Caco-2 (cell line): ENCODE data around the gene DAB1. TPM values are rescaled to one million over a fixed set of nuclear protein-coding genes. Genes with fewer than 3 reads are reported as not detected.

Experiments used
- BruUV-seq: library from RNA; stranded (reverse); fragments of 400-500 nt; replicated peaks from 2 replicates; lab custom pipeline; 2021; lab: Mats Ljungman, UMichigan
- CTCF ChIA-PET: fragments of 300-600 bp; sonication (Branson Sonifier 250); formaldehyde crosslinking; loops from one replicate; lab custom pipeline; 2022; ENCODE audit warnings: antibody characterized with exemption; lab: Charles Lee
- POLR2A ChIA-PET: fragments of 300-600 bp; sonication (Branson Sonifier 250); formaldehyde crosslinking; loops from one replicate; lab custom pipeline; 2022; ENCODE audit warnings: antibody characterized with exemption; lab: Charles Lee
- DNase-seq, 2 experiments: peaks; one replicate each; pipeline versions ENCODE4 v3.0.0 to v3.0.0-alpha.2; 2020 to 2022
- H3K27me3 ChIP-seq: replicated peaks from 2 replicates; pipeline ENCODE4 v1.6.0; 2011; ENCODE audit warnings: low read length; ENCODE audit not compliant: control insufficient read depth, insufficient read depth
- H3K36me3 ChIP-seq: 2 replicates; pipeline ENCODE4 v1.5.1; 2011; ENCODE audit warnings: low read length; ENCODE audit not compliant: control insufficient read depth, insufficient read depth
- H3K4me1 ChIP-seq: fragments of 250-450 bp; sonication (Bioruptor Pico); 2 replicates; pipeline ENCODE4 v1.5.1; 2020; ENCODE audit warnings: mild to moderate bottlenecking
- H3K4me3 ChIP-seq: 2 replicates; pipeline ENCODE4 v1.5.1; 2011; ENCODE audit warnings: low read depth, mild to moderate bottlenecking, control low read depth, low read length
- H3K9me3 ChIP-seq: fragments of 250-450 bp; sonication (Bioruptor Pico); 2 replicates; pipeline ENCODE4 v1.5.1; 2020; ENCODE audit warnings: mild to moderate bottlenecking, moderate library complexity
- H3K27ac Mint-ChIP-seq: one replicate; pipeline ENCODE4 v1.8.0; 2022; ENCODE audit warnings: mixed read lengths; ENCODE audit not compliant: unreplicated experiment
- H3K27me3 Mint-ChIP-seq: one replicate; pipeline ENCODE4 v1.8.0; 2022; ENCODE audit warnings: mixed read lengths; ENCODE audit not compliant: insufficient read depth, unreplicated experiment
- H3K36me3 Mint-ChIP-seq: one replicate; pipeline ENCODE4 v1.8.0; 2022; ENCODE audit warnings: mild to moderate bottlenecking, mixed read lengths; ENCODE audit not compliant: insufficient read depth, unreplicated experiment
- H3K4me1 Mint-ChIP-seq: one replicate; pipeline ENCODE4 v1.8.0; 2022; ENCODE audit warnings: low read depth, mixed read lengths; ENCODE audit not compliant: unreplicated experiment
- H3K4me3 Mint-ChIP-seq: one replicate; pipeline ENCODE4 v1.8.0; 2022; ENCODE audit warnings: mild to moderate bottlenecking, moderate library complexity, mixed read lengths; ENCODE audit not compliant: unreplicated experiment
- H3K9me3 Mint-ChIP-seq: one replicate; pipeline ENCODE4 v1.8.0; 2022; ENCODE audit warnings: mixed read lengths; ENCODE audit not compliant: unreplicated experiment
- CTCF ChIP-seq, 2 experiments: fragments of 200-600 bp in 1 of 2; IDR thresholded peaks; 1 replicate in 1 of 2; 2 replicates in 1 of 2; pipeline versions ENCODE4 v1.5.1 to v1.8.0; 2011 to 2022; ENCODE audit warnings: antibody characterized with exemption in 1 of 2, control low read depth in 1 of 2, inconsistent platforms in 1 of 2, low read depth in 1 of 2, low read length in 1 of 2, mild to moderate bottlenecking in 1 of 2, moderate library complexity in 1 of 2; ENCODE audit not compliant: insufficient read depth in 1 of 2, severe bottlenecking in 1 of 2, unreplicated experiment in 1 of 2
- intact Hi-C: fragments of 100-400 bp; cut with micrococcal nuclease; formaldehyde crosslinking; loops from one replicate; pipeline ENCODE4 v1.10.0; 2022; ENCODE audit not compliant: unreplicated experiment
- total RNA-seq: library from RNA; stranded (reverse); gene quantifications from 2 replicates; pipeline ENCODE4 v1.2.3, GENCODE V29; 2022

DAB1 gene
- total RNA-seq, 1 experiment from 2014 or later = 0.32 TPM

GRCh38 chr1:57249511-57249910 lies 174.3 kb downstream of the DAB1 start:
- no TSS peak for BruUV-seq
- Histone ChIP-seq H3K36me3 (no peaks in the 10 kb centered on the region), H3K9me3 (no peaks in the 10 kb centered on the region), H3K27me3 (no peaks in the 10 kb centered on the region), H3K4me1 (peaks cover 5% of the 10 kb centered on the region; the same call in 1 of the 2 replicates), H3K4me3 (no peak overlapping the region)
- no peak for DNase-seq
- no peak for TF ChIP-seq CTCF (IDR thresholded peaks at IDR 0.05; ENCODE audit: insufficient read depth in 1 of 2, low read depth in 1 of 2, low read length in 1 of 2, severe bottlenecking in 1 of 2, unreplicated experiment in 1 of 2)
- H3K4me3 Mint-ChIP-seq = no peak overlapping the region
- H3K36me3 Mint-ChIP-seq = peaks cover 5% of the 10 kb centered on the region
- ChIA-PET POLR2A (no interaction called here), CTCF (no interaction called here)
- no peak overlapping the region for H3K27ac Mint-ChIP-seq
- peaks cover 8% of the 10 kb centered on the region for H3K4me1 Mint-ChIP-seq
- H3K9me3 Mint-ChIP-seq = no peaks in the 10 kb centered on the region
- H3K27me3 Mint-ChIP-seq = no peaks in the 10 kb centered on the region
- intact Hi-C loops = no loop called here

GRCh38 chr1:57248830-57249229 lies 175.0 kb downstream of the DAB1 start:
- intact Hi-C loops = no loop called here

GRCh38 chr1:57238233-57238781 lies 185.6 kb downstream of the DAB1 start:
- POLR2A ChIA-PET = no interaction called here

More at GRCh38 chr1:57248830-57249229, 175.0 kb downstream of the DAB1 start:
- DNase-seq = no peak
- BruUV-seq = no TSS peak
- Histone ChIP-seq H3K4me1 (peaks cover 5% of the 10 kb centered on the region; the same call in 1 of the 2 replicates), H3K27me3 (no peaks in the 10 kb centered on the region), H3K36me3 (no peaks in the 10 kb centered on the region), H3K9me3 (no peaks in the 10 kb centered on the region), H3K4me3 (no peak overlapping the region)
- H3K27me3 Mint-ChIP-seq = no peaks in the 10 kb centered on the region
- CTCF ChIA-PET = no interaction called here
- H3K27ac Mint-ChIP-seq = no peak overlapping the region
- peaks cover 5% of the 10 kb centered on the region for H3K36me3 Mint-ChIP-seq
- no peak overlapping the region for H3K4me3 Mint-ChIP-seq
- TF ChIP-seq CTCF (IDR thresholded peaks at IDR 0.05; ENCODE audit: insufficient read depth in 1 of 2, low read depth in 1 of 2, low read length in 1 of 2, severe bottlenecking in 1 of 2, unreplicated experiment in 1 of 2) = no peak
- H3K4me1 Mint-ChIP-seq = peaks cover 8% of the 10 kb centered on the region
- H3K9me3 Mint-ChIP-seq = no peaks in the 10 kb centered on the region
- POLR2A ChIA-PET = no interaction called here

More at GRCh38 chr1:57238233-57238781, 185.6 kb downstream of the DAB1 start:
- Mint-ChIP-seq H3K9me3 (no peaks in the 10 kb centered on the region), H3K4me1 (peaks cover 8% of the 10 kb centered on the region), H3K36me3 (no peaks in the 10 kb centered on the region), H3K4me3 (no peak overlapping the region), H3K27me3 (no peaks in the 10 kb centered on the region), H3K27ac (no peak overlapping the region)
- DNase-seq = no peak
- peaks cover 21% of the 10 kb centered on the region for H3K4me1 ChIP-seq
- H3K27me3 ChIP-seq = no peaks in the 10 kb centered on the region
- CTCF ChIA-PET = no interaction called here
- no peaks in the 10 kb centered on the region for H3K9me3 ChIP-seq
- intact Hi-C loops = no loop called here
- no peaks in the 10 kb centered on the region for H3K36me3 ChIP-seq
- TF ChIP-seq CTCF (IDR thresholded peaks at IDR 0.05; ENCODE audit: insufficient read depth in 1 of 2, low read depth in 1 of 2, low read length in 1 of 2, severe bottlenecking in 1 of 2, unreplicated experiment in 1 of 2) = no peak
- BruUV-seq = no TSS peak
- no peak overlapping the region for H3K4me3 ChIP-seq
